Measurements from ENCODE around the gene LIF. TPM values are rescaled to one million over a fixed set of nuclear protein-coding genes. Genes with fewer than 3 reads are reported as not detected.

LIF gene
- total RNA-seq, 3 donors from 2014 or later (not counting 1 experiment from before 2014, with no cell fraction given), result 2.0 to 2.7 (median 2.6) TPM

GRCh38 chr22:30265131-30265720 lies 18.7 kb upstream of the LIF start:
- Histone ChIP-seq H3K36me3 (ENCODE audit: control insufficient read depth, insufficient read depth, low read length) (peaks cover 12% of the 10 kb centered on the region), H3K9me3 (ENCODE audit: control insufficient read depth, insufficient read depth, low read length) (no peaks in the 10 kb centered on the region), H3K27ac (ENCODE audit: low read length) (peak overlapping the region; percentile 98), H3K4me1 (ENCODE audit: control insufficient read depth, insufficient read depth, low read length) (peaks cover 66% of the 10 kb centered on the region), H3K4me3 (ENCODE audit: low read length) (peak overlapping the region; percentile 73), H3K27me3 (ENCODE audit: control insufficient read depth, insufficient read depth, low read length) (no peaks in the 10 kb centered on the region)
- no peaks in the 10 kb centered on the region for H3K36me3 Mint-ChIP-seq
- TF ChIP-seq CTCF (IDR thresholded peaks at IDR 0.05), result no peak
- no peaks in the 10 kb centered on the region for H3K9me3 Mint-ChIP-seq
- peak overlapping the region; percentile 97 to 99 for H3K27ac Mint-ChIP-seq
- no peak for DNase-seq
- H3K4me1 Mint-ChIP-seq, result peaks cover 40 to 62% of the 10 kb centered on the region in 2 donors
- peak overlapping the region; percentile 92 for H3K4me3 Mint-ChIP-seq
- 79% methylated on average over 9 of the region's 9 CpGs for WGBS (ENCODE audit: insufficient coverage)
- H3K27me3 Mint-ChIP-seq (ENCODE audit: low read depth in 2 of 2), result no peaks in the 10 kb centered on the region
- ATAC-seq, result no peak
- intact Hi-C loops (cut with micrococcal nuclease), result loop anchor here (5.0 kb wide), 1 partner anchor 1027 kb away; the partner anchor contains the start of gene PIK3IP1

- Histone ChIP-seq H3K27ac (ENCODE audit: low read length) (no peak overlapping the region), H3K4me1 (ENCODE audit: control insufficient read depth, insufficient read depth, low read length) (peaks cover 66% of the 10 kb centered on the region), H3K27me3 (ENCODE audit: control insufficient read depth, insufficient read depth, low read length) (no peaks in the 10 kb centered on the region), H3K9me3 (ENCODE audit: control insufficient read depth, insufficient read depth, low read length) (no peaks in the 10 kb centered on the region), H3K4me3 (ENCODE audit: low read length) (no peak overlapping the region), H3K36me3 (ENCODE audit: control insufficient read depth, insufficient read depth, low read length) (peaks cover 12% of the 10 kb centered on the region)
- Mint-ChIP-seq H3K27me3 (ENCODE audit: low read depth in 2 of 2) (no peaks in the 10 kb centered on the region), H3K4me3 (no peak overlapping the region), H3K9me3 (no peaks in the 10 kb centered on the region), H3K27ac (peak overlapping the region; percentile 97 to 99), H3K4me1 (peaks cover 35 to 59% of the 10 kb centered on the region in 2 donors), H3K36me3 (no peaks in the 10 kb centered on the region)
- DNase-seq (no peak), ATAC-seq (no peak)
- intact Hi-C loops (cut with micrococcal nuclease), result loop anchor here (1.0 kb wide), 1 partner anchor 23 kb away; no protein-coding TSS in a partner anchor
- WGBS (ENCODE audit: insufficient coverage), result 95% methylated on average over 17 of the region's 17 CpGs
- TF ChIP-seq CTCF (IDR thresholded peaks at IDR 0.05), result no peak
Observed at GRCh38 chr22:30263883-30264282, 17.3 kb upstream of the LIF start.

DNA sequence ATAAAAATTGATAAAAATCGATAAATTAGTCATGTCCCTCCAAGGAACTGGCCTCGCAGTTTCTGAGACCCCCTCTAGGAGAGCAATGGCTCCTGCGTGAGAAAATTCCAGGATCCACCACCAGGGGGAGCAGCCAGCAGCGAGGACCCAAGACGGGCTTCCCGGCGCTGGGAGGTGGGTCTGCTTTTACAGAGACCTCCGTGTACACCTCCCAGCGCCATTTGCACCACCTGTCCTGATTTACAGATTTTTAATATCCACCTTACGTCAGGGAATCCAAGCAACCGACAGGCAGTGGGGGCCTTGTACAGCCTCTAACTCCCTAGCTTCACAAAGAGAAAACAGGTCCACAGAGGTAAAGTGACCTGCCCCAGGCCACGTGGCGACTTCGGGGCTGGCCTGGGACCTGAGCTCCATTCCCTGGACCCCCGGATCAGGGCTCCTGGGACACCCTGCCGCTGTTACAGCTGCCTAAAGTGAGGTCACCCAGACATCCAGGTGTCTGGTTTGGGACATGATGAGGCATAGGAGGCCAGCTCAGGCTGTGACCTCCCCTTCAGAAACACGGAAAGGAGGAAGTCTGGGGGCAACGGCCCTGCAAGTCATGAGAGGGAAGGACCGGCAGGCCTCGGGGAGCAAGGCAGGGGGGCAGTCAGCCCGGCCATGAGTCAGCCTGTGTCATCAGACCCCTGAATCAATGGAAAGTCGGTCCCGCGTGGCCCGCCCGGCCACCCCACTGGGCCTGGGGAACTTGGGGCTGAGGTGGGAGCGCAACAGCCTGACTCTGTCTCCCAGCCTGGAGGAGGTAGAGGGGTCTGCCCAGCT lies 16.6 kb upstream of the LIF start:
- peaks cover 29 to 52% of the 10 kb centered on the region in 2 donors for H3K4me1 Mint-ChIP-seq
- peaks cover 12% of the 10 kb centered on the region for H3K36me3 ChIP-seq (ENCODE audit: control insufficient read depth, insufficient read depth, low read length)
- no peaks in the 10 kb centered on the region for H3K9me3 Mint-ChIP-seq
- intact Hi-C loops (cut with micrococcal nuclease), result loop anchor here (1.0 kb wide), 1 partner anchor 24 kb away; no protein-coding TSS in a partner anchor
- WGBS (ENCODE audit: insufficient coverage), result 30% methylated on average over 27 of the region's 27 CpGs
- H3K9me3 ChIP-seq (ENCODE audit: control insufficient read depth, insufficient read depth, low read length), result no peaks in the 10 kb centered on the region
- H3K27ac ChIP-seq (ENCODE audit: low read length), result no peak overlapping the region
- H3K27ac Mint-ChIP-seq, result peak overlapping the region; percentile 34 to 84
- no peaks in the 10 kb centered on the region for H3K36me3 Mint-ChIP-seq
- H3K4me3 ChIP-seq (ENCODE audit: low read length), result no peak overlapping the region
- peaks cover 61% of the 10 kb centered on the region for H3K4me1 ChIP-seq (ENCODE audit: control insufficient read depth, insufficient read depth, low read length)
- DNase-seq (peak; percentile 76 to 88), ATAC-seq (no peak)
- no peaks in the 10 kb centered on the region for H3K27me3 Mint-ChIP-seq (ENCODE audit: low read depth in 2 of 2)
- peak; percentile 100 for TF ChIP-seq CTCF (IDR thresholded peaks at IDR 0.05)
- peak overlapping the region; percentile 28 for H3K4me3 Mint-ChIP-seq
- no peaks in the 10 kb centered on the region for H3K27me3 ChIP-seq (ENCODE audit: control insufficient read depth, insufficient read depth, low read length)
